Hepatocyte (in vitro differentiated cells): ENCODE results near the gene OR2M4. TPM values are rescaled to one million over a fixed set of nuclear protein-coding genes. Genes with fewer than 3 reads are reported as not detected.

Experiments used
- DNase-seq: peaks from one replicate; pipeline ENCODE4 v3.0.0-alpha.2; 2016; ENCODE audit warnings: low spot score
- H2AFZ ChIP-seq: fragments of 200-600 bp; sonication (generic); 2 replicates; pipeline ENCODE4 v1.6.0; 2016; ENCODE audit warnings: antibody characterized with exemption, mild to moderate bottlenecking
- H3K27ac ChIP-seq: fragments of 200-600 bp; sonication (generic); 2 replicates; pipeline ENCODE4 v1.5.1; 2016; ENCODE audit warnings: mild to moderate bottlenecking
- H3K27me3 ChIP-seq: fragments of 200-600 bp; sonication (generic); 2 replicates; pipeline ENCODE4 v1.6.1; 2016
- H3K36me3 ChIP-seq: fragments of 200-600 bp; sonication (generic); replicated peaks from 2 replicates; pipeline ENCODE4 v1.5.1; 2016; ENCODE audit warnings: low read depth; ENCODE audit not compliant: insufficient read depth
- H3K4me1 ChIP-seq: fragments of 200-600 bp; sonication (generic); 2 replicates; pipeline ENCODE4 v1.5.1; 2016; ENCODE audit warnings: mild to moderate bottlenecking, moderate library complexity; ENCODE audit not compliant: insufficient read depth
- H3K4me2 ChIP-seq: fragments of 200-600 bp; sonication (generic); 2 replicates; pipeline ENCODE4 v1.6.0; 2016
- H3K4me3 ChIP-seq: fragments of 200-600 bp; sonication (generic); 2 replicates; pipeline ENCODE4 v1.5.1; 2016; ENCODE audit warnings: mild to moderate bottlenecking
- H3K79me2 ChIP-seq: fragments of 200-600 bp; sonication (generic); 2 replicates; pipeline ENCODE4 v1.6.0; 2017; ENCODE audit warnings: mild to moderate bottlenecking
- H3K9me2 ChIP-seq: fragments of 200-600 bp; sonication (generic); replicated peaks from 2 replicates; pipeline ENCODE4 v1.6.0; 2017; ENCODE audit warnings: mild to moderate bottlenecking; ENCODE audit not compliant: insufficient read depth
- H3K9me3 ChIP-seq: fragments of 200-600 bp; sonication (generic); 2 replicates; pipeline ENCODE4 v1.5.1; 2016; ENCODE audit warnings: low read depth, mild to moderate bottlenecking
- H4K20me1 ChIP-seq: fragments of 200-600 bp; sonication (generic); 2 replicates; pipeline ENCODE4 v1.6.0; 2016; ENCODE audit warnings: mild to moderate bottlenecking; ENCODE audit not compliant: insufficient read depth, poor library complexity, severe bottlenecking
- EZH2 ChIP-seq: fragments of 200-600 bp; sonication (generic); IDR thresholded peaks from 2 replicates; pipeline ENCODE4 v1.6.1; 2016; ENCODE audit warnings: antibody characterized with exemption, mild to moderate bottlenecking, borderline replicate concordance
- EZH2phosphoT487 ChIP-seq: fragments of 200-600 bp; sonication (generic); IDR thresholded peaks from one replicate; pipeline ENCODE4 v1.6.1; 2018; ENCODE audit warnings: antibody characterized with exemption, mild to moderate bottlenecking, low read depth, moderate library complexity; ENCODE audit not compliant: unreplicated experiment, severe bottlenecking
- WGBS: methylation state at CpG from one replicate; pipeline ENCODE4 v1.1.6; 2016; ENCODE audit warnings: low lambda C conversion rate; ENCODE audit errors: missing lambda C conversion rate; 5-methylcytosine and 5-hydroxymethylcytosine counted together
- polyA plus RNA-seq: library from polyadenylated mRNA; unstranded; fragments of >200 nt; fragmentation: Nextera tagmentation; extraction: Ambion mirVana; gene quantifications from 2 replicates; pipeline ENCODE4 v1.2.1, GENCODE V29; 2016
- total RNA-seq: library from RNA; depleted of rRNA; stranded (reverse); fragments of >200 nt; gene quantifications from 2 replicates; pipeline ENCODE4 v1.2.3, GENCODE V29; 2014
- TF ChIP-seq, protein P1 (sequence below): fragments of 200-600 bp; sonication (generic); IDR thresholded peaks from 2 replicates; pipeline ENCODE4 v1.5.1; 2016; ENCODE audit warnings: antibody characterized with exemption, mild to moderate bottlenecking; ENCODE audit not compliant: poor library complexity

OR2M4 gene, protein sequence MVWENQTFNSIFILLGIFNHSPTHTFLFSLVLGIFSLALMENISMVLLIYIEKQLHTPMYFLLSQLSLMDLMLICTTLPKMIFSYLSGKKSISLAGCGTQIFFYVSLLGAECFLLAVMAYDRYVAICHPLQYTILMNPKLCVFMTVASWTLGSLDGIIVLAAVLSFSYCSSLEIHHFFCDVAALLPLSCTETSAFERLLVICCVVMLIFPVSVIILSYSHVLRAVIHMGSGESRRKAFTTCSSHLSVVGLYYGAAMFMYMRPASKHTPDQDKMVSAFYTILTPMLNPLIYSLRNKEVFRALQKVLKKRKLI
- total RNA-seq (not detected in 2 replicates), polyA plus RNA-seq (not detected in 2 replicates)

DNA sequence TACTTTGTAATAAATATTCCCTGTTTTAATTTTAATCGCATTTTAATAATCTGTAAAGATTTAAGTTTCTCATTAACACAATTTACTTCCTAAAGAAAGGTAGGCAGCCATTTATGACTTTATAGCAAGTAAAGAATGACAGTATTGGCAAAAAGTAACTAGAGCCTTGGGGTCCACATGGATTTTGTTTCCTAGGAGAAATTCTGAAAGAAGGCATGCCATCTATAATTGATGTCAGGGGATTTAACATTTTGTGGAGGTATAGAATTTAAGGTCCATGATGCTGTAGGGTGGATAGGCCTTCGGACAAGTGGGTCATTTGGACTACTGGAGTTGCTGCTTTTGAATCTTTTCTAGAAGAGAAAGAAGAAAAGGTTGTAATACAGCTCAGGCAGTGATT, at the start of gene OR2M4:
Gene OR2M4 (plus strand): TSS at position 301 of the 400 bp plus-strand sequence. CDS start 7,512 bp downstream, outside the sequence.
- no peaks in the 10 kb centered on the region for H3K9me2 ChIP-seq
- no peaks in the 10 kb centered on the region for H4K20me1 ChIP-seq
- H3K4me3 ChIP-seq: no peak within 1 kb of the TSS
- H2AFZ ChIP-seq: no peak within 1 kb of the TSS
- no peaks in the 10 kb centered on the region for H3K4me1 ChIP-seq
- 30% methylated on average over 2 of the region's 2 CpGs for WGBS
- no peaks in the 10 kb centered on the region for H3K27me3 ChIP-seq
- no peak within 1 kb of the TSS for H3K27ac ChIP-seq
- H3K4me2 ChIP-seq: no peak within 1 kb of the TSS
- no peaks in the 10 kb centered on the region for H3K9me3 ChIP-seq
- DNase-seq: no peak
- TF ChIP-seq EZH2: no peak
- TF ChIP-seq, protein P1, sequence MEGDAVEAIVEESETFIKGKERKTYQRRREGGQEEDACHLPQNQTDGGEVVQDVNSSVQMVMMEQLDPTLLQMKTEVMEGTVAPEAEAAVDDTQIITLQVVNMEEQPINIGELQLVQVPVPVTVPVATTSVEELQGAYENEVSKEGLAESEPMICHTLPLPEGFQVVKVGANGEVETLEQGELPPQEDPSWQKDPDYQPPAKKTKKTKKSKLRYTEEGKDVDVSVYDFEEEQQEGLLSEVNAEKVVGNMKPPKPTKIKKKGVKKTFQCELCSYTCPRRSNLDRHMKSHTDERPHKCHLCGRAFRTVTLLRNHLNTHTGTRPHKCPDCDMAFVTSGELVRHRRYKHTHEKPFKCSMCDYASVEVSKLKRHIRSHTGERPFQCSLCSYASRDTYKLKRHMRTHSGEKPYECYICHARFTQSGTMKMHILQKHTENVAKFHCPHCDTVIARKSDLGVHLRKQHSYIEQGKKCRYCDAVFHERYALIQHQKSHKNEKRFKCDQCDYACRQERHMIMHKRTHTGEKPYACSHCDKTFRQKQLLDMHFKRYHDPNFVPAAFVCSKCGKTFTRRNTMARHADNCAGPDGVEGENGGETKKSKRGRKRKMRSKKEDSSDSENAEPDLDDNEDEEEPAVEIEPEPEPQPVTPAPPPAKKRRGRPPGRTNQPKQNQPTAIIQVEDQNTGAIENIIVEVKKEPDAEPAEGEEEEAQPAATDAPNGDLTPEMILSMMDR: no peak
- no peak for TF ChIP-seq EZH2phosphoT487
- H3K79me2 ChIP-seq: no peaks in the 10 kb centered on the region
- H3K36me3 ChIP-seq: no peaks in the 10 kb centered on the region

DNA sequence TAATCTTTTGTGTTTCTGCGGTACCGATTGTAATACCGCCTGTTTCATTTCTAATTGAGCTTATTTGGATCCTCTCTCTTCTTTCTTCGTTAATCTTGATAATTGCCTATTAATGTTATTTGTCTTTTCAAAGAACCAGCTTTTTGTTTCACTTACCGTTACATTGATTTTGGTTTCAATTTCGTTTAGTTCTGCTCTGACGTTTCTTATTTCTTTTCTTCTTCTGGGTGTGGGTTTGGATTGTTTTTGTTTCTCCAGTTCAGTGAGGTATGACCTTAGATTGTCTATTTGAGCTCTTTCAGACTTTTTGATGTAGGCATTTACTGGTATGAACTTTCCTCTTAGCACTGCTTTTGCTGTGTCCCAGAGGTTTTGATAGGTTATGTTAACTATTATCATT, 47.2 kb upstream of the OR2M4 start:
- Histone ChIP-seq H3K4me1 (no peaks in the 10 kb centered on the region), H3K9me2 (no peaks in the 10 kb centered on the region), H3K4me3 (no peak overlapping the region), H3K27ac (no peak overlapping the region), H2AFZ (no peak overlapping the region), H3K27me3 (no peaks in the 10 kb centered on the region), H3K4me2 (no peak overlapping the region), H3K9me3 (peaks cover 3% of the 10 kb centered on the region), H3K36me3 (no peaks in the 10 kb centered on the region), H3K79me2 (no peaks in the 10 kb centered on the region), H4K20me1 (no peaks in the 10 kb centered on the region)
- DNase-seq: no peak
- WGBS: 62% methylated on average over 7 of the region's 7 CpGs
- TF ChIP-seq, protein P1: no peak
- TF ChIP-seq EZH2phosphoT487 (no peak), EZH2 (no peak)

DNA sequence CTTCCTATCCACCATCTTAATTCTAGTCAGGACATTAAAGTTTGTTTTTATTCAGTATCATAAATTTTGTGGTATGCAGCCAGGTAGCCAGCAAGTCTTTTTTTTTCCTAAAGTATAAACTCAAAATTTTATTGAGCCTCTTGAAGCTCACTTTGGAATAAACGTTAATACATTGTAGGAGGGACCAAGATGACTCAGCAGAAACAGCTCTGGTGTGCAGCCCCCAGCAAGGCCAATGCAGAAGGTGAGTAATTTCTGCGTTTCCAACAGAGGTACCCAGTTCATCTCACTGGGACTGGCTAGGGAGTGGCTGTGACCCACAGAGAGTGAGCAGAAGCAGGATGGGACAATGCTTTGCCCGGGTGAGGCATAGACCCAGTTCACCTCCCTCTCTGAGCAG, 43.9 kb upstream of the OR2M4 start:
- no peak overlapping the region for H3K4me3 ChIP-seq
- no peak overlapping the region for H3K4me2 ChIP-seq
- TF ChIP-seq EZH2 (no peak), EZH2phosphoT487 (no peak)
- TF ChIP-seq, protein P1: no peak
- H3K36me3 ChIP-seq: no peaks in the 10 kb centered on the region
- H3K27ac ChIP-seq: no peak overlapping the region
- DNase-seq: no peak
- WGBS: 56% methylated on average over 3 of the region's 3 CpGs
- H3K4me1 ChIP-seq: no peaks in the 10 kb centered on the region
- no peaks in the 10 kb centered on the region for H3K79me2 ChIP-seq
- peaks cover 3% of the 10 kb centered on the region for H3K9me3 ChIP-seq
- H2AFZ ChIP-seq: no peak overlapping the region
- H4K20me1 ChIP-seq: no peaks in the 10 kb centered on the region
- no peaks in the 10 kb centered on the region for H3K9me2 ChIP-seq
- H3K27me3 ChIP-seq: no peaks in the 10 kb centered on the region
